Measurements from ENCODE around the gene NECAB2. TPM values are rescaled to one million over a fixed set of nuclear protein-coding genes. Genes with fewer than 3 reads are reported as not detected.

The NECAB2 gene
- total and polyA plus RNA-seq, 2 of the 8 experiments (the other 6 are each of a cell fraction or from before 2014, with no cell fraction given) = 3.6 to 4.2 TPM

DNA sequence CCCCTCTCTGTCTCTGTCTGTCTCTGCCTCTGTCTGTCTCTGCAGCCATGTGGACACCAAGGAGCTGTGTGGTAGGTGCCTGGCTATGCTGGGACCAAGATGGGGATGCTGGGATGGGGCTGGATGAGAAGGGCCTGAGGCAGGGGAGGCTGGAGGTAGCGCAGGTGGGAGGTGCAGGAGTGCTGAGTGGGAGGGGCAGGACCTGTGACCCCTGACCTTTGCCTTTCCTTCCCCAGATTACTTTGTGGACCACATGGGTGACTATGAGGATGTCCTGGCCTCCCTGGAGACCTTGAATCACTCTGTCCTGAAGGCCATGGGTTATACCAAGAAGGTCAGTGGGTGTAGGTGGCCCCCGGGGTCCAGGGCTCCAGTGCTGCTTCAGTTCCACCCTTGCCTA lies 12.8 kb downstream of the NECAB2 start:
- Histone ChIP-seq H3K79me1 (ENCODE audit: low read depth, low read length) (no peaks in the 10 kb centered on the region), H3K9ac (replicated peaks in 1 of 4; ENCODE audit: extremely low read depth in 1 of 4, low read depth in 3 of 4, low read length in 3 of 4) (no peak overlapping the region), H3K4ac (replicated peaks; ENCODE audit: insufficient read length, low read depth, low read length) (no peak overlapping the region), H3K36me3 (ENCODE audit: control insufficient read depth in 2 of 4, insufficient read depth in 4 of 4, low read length in 3 of 4) (peaks cover 0 to 5% (median 2%) of the 10 kb centered on the region in 4 experiments; a peak in 2 of 8 replicates), H3K27ac (ENCODE audit: low read depth, low read length) (no peak overlapping the region), H2AFZ (ENCODE audit: low read length) (no peak overlapping the region), H4K5ac (ENCODE audit: insufficient read length, low read depth, low read length) (no peak overlapping the region), H2BK5ac (ENCODE audit: low read depth, low read length) (no peak overlapping the region), H3K4me2 (ENCODE audit: insufficient read depth in 1 of 2, low read depth in 2 of 2, low read length in 2 of 2) (no peak overlapping the region), H4K91ac (replicated peaks; ENCODE audit: insufficient read length, low read length) (peak overlapping the region; percentile 23), H2BK12ac (ENCODE audit: low read depth, low read length) (no peak overlapping the region), H2BK20ac (ENCODE audit: low read length) (no peak overlapping the region), H2AK5ac (ENCODE audit: low read depth, low read length) (no peak overlapping the region), H3K4me1 (replicated peaks in 1 of 4; ENCODE audit: control insufficient read depth in 3 of 4, insufficient read depth in 4 of 4, low read length in 3 of 4) (no peaks in the 10 kb centered on the region), H3K9me3 (ENCODE audit: insufficient read depth in 2 of 2, low read depth in 1 of 2, low read length in 1 of 2) (peaks cover 16 to 22% of the 10 kb centered on the region in 2 experiments), H3K14ac (ENCODE audit: insufficient read length) (no peak overlapping the region), H3K4me3 (ENCODE audit: extremely low read depth in 1 of 4, insufficient read depth in 2 of 4, low read depth in 3 of 4, low read length in 4 of 4) (no peak overlapping the region), H4K20me1 (replicated peaks in 1 of 2; ENCODE audit: control insufficient read depth in 1 of 2, insufficient read depth in 2 of 2, low read length in 2 of 2) (no peaks in the 10 kb centered on the region), H4K8ac (ENCODE audit: extremely low read depth, insufficient read depth, low read length) (no peak overlapping the region), H3K27me3 (replicated peaks in 1 of 4; ENCODE audit: control insufficient read depth in 3 of 4, extremely low read depth in 1 of 4, insufficient read depth in 3 of 4, low read length in 3 of 4) (no peaks in the 10 kb centered on the region), H2BK15ac (ENCODE audit: low read length) (no peak overlapping the region), H3K18ac (ENCODE audit: extremely low read depth, low read length) (no peak overlapping the region), H3K79me2 (ENCODE audit: control insufficient read depth in 1 of 2, insufficient read depth in 2 of 2, low read length in 2 of 2) (no peaks in the 10 kb centered on the region), H3K23ac (ENCODE audit: insufficient read length) (no peak overlapping the region), H2BK120ac (replicated peaks; ENCODE audit: low read depth, low read length) (no peak overlapping the region), H3K56ac (replicated peaks; ENCODE audit: insufficient read length, low read depth, low read length) (no peak overlapping the region), H3K23me2 (ENCODE audit: low read depth, low read length) (no peaks in the 10 kb centered on the region)
- 93% methylated on average over 2 of the region's 2 CpGs; no CpG with 5 or more reads in 1 of the 2 experiments for WGBS, 2 experiments (ENCODE audit: extremely low coverage in 1 of 2, insufficient coverage in 1 of 2, insufficient read length in 1 of 2, insufficient replicate concordance in 2 of 2, low coverage in 1 of 2, low lambda C conversion rate in 2 of 2, missing lambda C conversion rate in 1 of 2)
- FAIRE-seq (no peak), DNase-seq (ENCODE audit: low read depth in 1 of 2, low spot score in 2 of 2) (no peak)
- ChIA-PET POLR2A (ENCODE audit: partially characterized antibody) (no interaction called here), CTCF (ENCODE audit: partially characterized antibody) (interaction anchor here (1.0 to 6.3 kb wide), 5 partner anchors 10 to 62 kb away, joined by 3 to 42 read pairs (median 6); partner anchors contain the start of gene SLC38A8)
- TF ChIP-seq CTBP2 (IDR thresholded peaks at IDR 0.05; ENCODE audit: borderline replicate concordance, insufficient read depth, insufficient read length, low read length) (no peak), CHD2 (IDR thresholded peaks at IDR 0.05; ENCODE audit: low read length) (no peak), POLR2A (IDR thresholded peaks at IDR 0.05; ENCODE audit: control extremely low read depth in 1 of 2, low read depth in 2 of 2, low read length in 2 of 2) (no peak), EP300 (IDR thresholded peaks at IDR 0.05; ENCODE audit: borderline replicate concordance in 1 of 2, low read depth in 2 of 2, low read length in 2 of 2) (no peak), ATF2 (IDR thresholded peaks at IDR 0.05; ENCODE audit: low read length) (no peak)
